ENCODE results near the gene PARD3B.

- TF ChIP-seq TAF1 (IDR thresholded peaks at IDR 0.05; ENCODE audit: borderline replicate concordance, low read depth, low read length) (no peak), POLR2A (IDR thresholded peaks at IDR 0.05; ENCODE audit: low read depth, low read length) (no peak), POLR2AphosphoS5 (IDR thresholded peaks at IDR 0.05; ENCODE audit: low read depth, low read length) (no peak)
These were observed 46.0 kb downstream of the PARD3B start for GRCh38 chr2:204591225-204591624.

Measured in GM12892 (cell line).